Calu3 (cell line): ENCODE data around the gene C2orf66. TPM values are rescaled to one million over a fixed set of nuclear protein-coding genes. Genes with fewer than 3 reads are reported as not detected.

ENCODE experiments used
- Bru-seq: library from RNA; stranded (reverse); fragments of 400-500 nt; gene quantifications from one replicate; lab custom pipeline; 2021; lab: Mats Ljungman, UMichigan
- BruChase-seq, 2 experiments: library from RNA; stranded (reverse); fragments of 400-500 nt; gene quantifications; one replicate each; lab custom pipeline; 2021; lab: Mats Ljungman, UMichigan
- BruUV-seq: library from RNA; stranded (reverse); fragments of 400-500 nt; replicated peaks from 2 replicates; lab custom pipeline; 2021; lab: Mats Ljungman, UMichigan
- CTCF ChIA-PET: fragments of 300-600 bp; sonication (Branson Sonifier 250); formaldehyde crosslinking; loops from one replicate; lab custom pipeline; 2022; ENCODE audit warnings: antibody characterized with exemption; lab: Charles Lee
- DNase-seq: peaks from one replicate; pipeline ENCODE4 v3.0.0; 2022
- H3K27ac Mint-ChIP-seq: one replicate; pipeline ENCODE4 v1.8.0; 2022; ENCODE audit warnings: mixed read lengths; ENCODE audit not compliant: unreplicated experiment
- H3K27me3 Mint-ChIP-seq: one replicate; pipeline ENCODE4 v1.8.0; 2022; ENCODE audit warnings: mixed read lengths; ENCODE audit not compliant: unreplicated experiment
- H3K36me3 Mint-ChIP-seq: one replicate; pipeline ENCODE4 v1.8.0; 2022; ENCODE audit warnings: mild to moderate bottlenecking, moderate library complexity, mixed read lengths; ENCODE audit not compliant: insufficient read depth, unreplicated experiment
- H3K4me1 Mint-ChIP-seq: one replicate; pipeline ENCODE4 v1.8.0; 2022; ENCODE audit warnings: mild to moderate bottlenecking, low read depth, mixed read lengths; ENCODE audit not compliant: unreplicated experiment
- H3K4me3 Mint-ChIP-seq: one replicate; pipeline ENCODE4 v1.8.0; 2022; ENCODE audit warnings: mild to moderate bottlenecking, low read depth, moderate library complexity, mixed read lengths; ENCODE audit not compliant: unreplicated experiment
- H3K9me3 Mint-ChIP-seq: one replicate; pipeline ENCODE4 v1.8.0; 2022; ENCODE audit warnings: low read depth, mixed read lengths; ENCODE audit not compliant: unreplicated experiment
- intact Hi-C: fragments of 100-400 bp; cut with micrococcal nuclease; formaldehyde crosslinking; loops from one replicate; pipeline ENCODE4 v1.10.0; 2022; ENCODE audit not compliant: unreplicated experiment
- long read RNA-seq: library from polyadenylated mRNA; stranded (forward); transcript quantifications from one replicate; pipeline ENCODE4 v2.0.0, GENCODE V29; 2022
- total RNA-seq: library from RNA; stranded (reverse); gene quantifications from 2 replicates; pipeline ENCODE4 v1.2.3, GENCODE V29; 2022
- TF ChIP-seq, protein P1 (sequence below): fragments of 200-600 bp; IDR thresholded peaks from one replicate; pipeline ENCODE4 v1.8.0; 2022; ENCODE audit warnings: antibody characterized with exemption; ENCODE audit not compliant: unreplicated experiment

The C2orf66 gene
- total RNA-seq (0.35 and 0.37 TPM in 2 replicates), Bru-seq, nascent RNA (percentile 26 among the genes with signal in this experiment), BruChase-seq, experiment 1, labeled RNA remaining after a 6-hour chase (percentile 36 among the genes with signal in this experiment), BruChase-seq, experiment 2, labeled RNA remaining after a 2-hour chase (percentile 32 among the genes with signal in this experiment)
- long read RNA-seq: 0 reads

DNA sequence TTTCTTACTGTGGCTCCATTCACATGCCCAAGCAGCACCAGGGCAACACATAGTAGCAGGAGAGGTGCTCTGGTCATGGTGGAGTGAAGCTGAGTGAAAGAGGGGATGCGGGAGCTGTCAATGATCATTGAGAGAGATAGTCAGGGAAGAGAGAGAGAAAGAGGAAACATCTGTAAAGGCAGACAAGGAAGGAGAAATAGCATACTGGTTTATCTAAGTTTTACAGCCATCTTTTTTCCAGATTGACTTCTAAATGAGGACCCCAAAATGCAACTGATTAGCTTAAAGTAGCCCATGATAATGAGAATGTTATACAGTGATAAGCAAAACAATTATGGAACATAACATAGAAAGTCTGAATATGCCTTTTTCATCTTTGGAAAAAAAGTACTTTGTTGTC lies at the start of gene C2orf66:
TSS of gene C2orf66 (minus strand) at position 96 of the 400 bp plus-strand sequence. CDS start at position 77, 19 bp downstream.
- BruUV-seq: no TSS peak
- no peaks in the 10 kb centered on the region for H3K4me1 Mint-ChIP-seq
- DNase-seq: no peak
- intact Hi-C loops: no loop called here
- CTCF ChIA-PET: interaction anchor here (0.6 kb wide), 1 partner anchor 1889 kb away, joined by 3 read pairs; no protein-coding TSS in a partner anchor
- no peaks in the 10 kb centered on the region for H3K9me3 Mint-ChIP-seq
- TF ChIP-seq, protein P1, sequence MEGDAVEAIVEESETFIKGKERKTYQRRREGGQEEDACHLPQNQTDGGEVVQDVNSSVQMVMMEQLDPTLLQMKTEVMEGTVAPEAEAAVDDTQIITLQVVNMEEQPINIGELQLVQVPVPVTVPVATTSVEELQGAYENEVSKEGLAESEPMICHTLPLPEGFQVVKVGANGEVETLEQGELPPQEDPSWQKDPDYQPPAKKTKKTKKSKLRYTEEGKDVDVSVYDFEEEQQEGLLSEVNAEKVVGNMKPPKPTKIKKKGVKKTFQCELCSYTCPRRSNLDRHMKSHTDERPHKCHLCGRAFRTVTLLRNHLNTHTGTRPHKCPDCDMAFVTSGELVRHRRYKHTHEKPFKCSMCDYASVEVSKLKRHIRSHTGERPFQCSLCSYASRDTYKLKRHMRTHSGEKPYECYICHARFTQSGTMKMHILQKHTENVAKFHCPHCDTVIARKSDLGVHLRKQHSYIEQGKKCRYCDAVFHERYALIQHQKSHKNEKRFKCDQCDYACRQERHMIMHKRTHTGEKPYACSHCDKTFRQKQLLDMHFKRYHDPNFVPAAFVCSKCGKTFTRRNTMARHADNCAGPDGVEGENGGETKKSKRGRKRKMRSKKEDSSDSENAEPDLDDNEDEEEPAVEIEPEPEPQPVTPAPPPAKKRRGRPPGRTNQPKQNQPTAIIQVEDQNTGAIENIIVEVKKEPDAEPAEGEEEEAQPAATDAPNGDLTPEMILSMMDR: no peak
- no peaks in the 10 kb centered on the region for H3K36me3 Mint-ChIP-seq
- peaks cover 21% of the 10 kb centered on the region for H3K27me3 Mint-ChIP-seq
- H3K27ac Mint-ChIP-seq: no peak within 1 kb of the TSS
- H3K4me3 Mint-ChIP-seq: no peak within 1 kb of the TSS

DNA sequence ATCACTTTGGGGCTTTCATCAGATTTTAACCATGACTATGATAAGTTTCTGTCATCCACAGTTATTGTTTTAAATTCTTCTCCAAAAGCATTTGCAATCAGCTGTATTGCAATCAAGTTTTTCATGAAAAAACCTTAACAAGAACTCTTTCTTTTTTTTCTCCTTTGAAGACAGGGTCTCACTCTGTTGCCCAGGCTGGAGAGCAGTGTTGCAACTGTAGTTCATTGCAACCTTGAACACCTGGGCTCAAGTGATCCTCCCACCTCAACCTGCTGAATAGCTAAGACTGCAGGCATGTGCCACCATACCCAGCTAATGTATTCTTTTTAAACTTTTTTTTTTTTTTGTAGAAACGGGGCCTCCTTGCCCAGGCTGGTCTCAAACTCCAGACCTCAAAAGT lies 45.5 kb upstream of the C2orf66 start:
- Mint-ChIP-seq H3K4me1 (peaks cover 8% of the 10 kb centered on the region), H3K4me3 (no peak overlapping the region), H3K27ac (no peak overlapping the region), H3K27me3 (no peaks in the 10 kb centered on the region), H3K9me3 (peaks cover 5% of the 10 kb centered on the region), H3K36me3 (no peaks in the 10 kb centered on the region)
- TF ChIP-seq, protein P1: no peak
- intact Hi-C loops: loop anchor here (5.0 kb wide), 1 partner anchor 68 kb away; no protein-coding TSS in a partner anchor
- BruUV-seq: no TSS peak
- no peak for DNase-seq
- CTCF ChIA-PET: no interaction called here

DNA sequence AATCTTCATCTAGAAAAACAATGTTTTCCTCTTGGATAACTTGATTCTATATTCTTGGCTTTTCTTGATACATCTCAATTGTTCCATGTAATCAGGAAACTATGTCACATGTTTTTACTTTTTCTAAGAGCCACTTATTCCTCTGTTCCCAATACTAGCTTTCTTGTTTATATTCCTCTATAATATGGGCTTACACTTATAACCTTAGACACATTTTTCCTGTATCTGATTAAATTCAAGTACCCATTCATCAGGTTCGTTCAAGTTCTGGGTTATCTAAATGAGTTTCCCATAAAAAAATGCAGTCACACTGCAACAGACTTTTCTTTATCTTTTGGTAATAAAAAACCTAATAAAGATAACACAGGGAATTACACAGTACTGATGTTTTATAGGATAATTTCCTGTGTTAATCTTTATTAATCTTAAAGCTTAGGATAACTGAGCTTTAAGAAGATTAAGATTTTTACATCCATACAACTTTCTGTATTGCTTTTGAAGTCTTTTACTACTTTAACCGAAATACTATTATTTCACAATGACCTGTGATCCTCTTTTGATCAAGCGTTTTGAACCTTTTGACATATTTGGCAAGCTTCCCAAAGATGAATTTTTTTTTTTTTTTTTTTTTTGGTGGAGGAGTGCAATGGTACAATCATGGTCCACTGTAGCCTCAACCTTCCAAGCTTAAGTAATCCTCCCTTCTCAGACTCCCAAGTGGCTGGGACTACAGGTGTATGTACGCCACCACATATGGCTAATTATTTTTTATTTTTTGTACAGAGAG lies 44.3 kb upstream of the C2orf66 start:
- H3K27me3 Mint-ChIP-seq: no peaks in the 10 kb centered on the region
- H3K4me1 Mint-ChIP-seq: peaks cover 8% of the 10 kb centered on the region
- H3K9me3 Mint-ChIP-seq: peaks cover 2% of the 10 kb centered on the region
- TF ChIP-seq, protein P1: no peak
- no peak overlapping the region for H3K27ac Mint-ChIP-seq
- CTCF ChIA-PET: no interaction called here
- no peak overlapping the region for H3K4me3 Mint-ChIP-seq
- no TSS peak for BruUV-seq
- DNase-seq: no peak
- intact Hi-C loops: loop anchor here (5.0 kb wide), 1 partner anchor 69 kb away; no protein-coding TSS in a partner anchor
- no peaks in the 10 kb centered on the region for H3K36me3 Mint-ChIP-seq

DNA sequence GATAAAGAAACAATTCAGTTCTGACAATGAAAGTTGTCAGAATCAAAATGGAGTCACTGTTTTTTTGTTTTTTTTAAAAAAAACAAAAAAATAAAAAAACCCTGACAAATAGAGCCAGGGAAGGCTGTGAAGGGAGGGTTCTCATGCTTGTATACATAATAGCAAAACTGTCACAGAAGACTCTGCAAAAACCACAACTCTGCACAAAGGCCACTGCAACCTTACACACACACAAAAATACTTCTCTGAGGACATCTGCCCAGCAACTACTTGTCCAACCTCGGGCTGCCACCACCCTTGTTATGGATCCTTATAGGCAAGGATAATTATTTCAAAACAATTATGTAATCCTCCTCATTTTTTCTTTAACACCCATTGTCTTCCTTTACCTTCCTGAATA lies 41.9 kb upstream of the C2orf66 start:
- no peak overlapping the region for H3K4me3 Mint-ChIP-seq
- H3K27me3 Mint-ChIP-seq: no peaks in the 10 kb centered on the region
- intact Hi-C loops: loop anchor here (5.0 kb wide), 1 partner anchor 71 kb away; no protein-coding TSS in a partner anchor
- H3K36me3 Mint-ChIP-seq: no peaks in the 10 kb centered on the region
- H3K9me3 Mint-ChIP-seq: no peaks in the 10 kb centered on the region
- no peak overlapping the region for H3K27ac Mint-ChIP-seq
- TF ChIP-seq, protein P1: no peak
- BruUV-seq: no TSS peak
- CTCF ChIA-PET: no interaction called here
- peaks cover 8% of the 10 kb centered on the region for H3K4me1 Mint-ChIP-seq
- no peak for DNase-seq
